WTC11 (cell line): ENCODE measurements around the gene FER1L5. TPM values are rescaled to one million over a fixed set of nuclear protein-coding genes. Genes with fewer than 3 reads are reported as not detected.
A peak's percentile ranks its signal among the peaks of the same experiment; 100 is the strongest.

ENCODE experiments used
- ATAC-seq: fragments of 200-7000 bp; cut with Tn5 transposase; 2 replicates; pipeline ENCODE4 v1.10.0; 2021; ENCODE audit warnings: mild to moderate bottlenecking, moderate library complexity
- CTCF ChIA-PET: fragments of 300-600 bp; sonication (Branson Sonifier 250); formaldehyde crosslinking; loops from one replicate; lab custom pipeline; 2021; ENCODE audit warnings: antibody characterized with exemption; lab: Charles Lee
- POLR2A ChIA-PET: fragments of 350-600 bp; sonication (Branson Sonifier 250); formaldehyde crosslinking; loops from one replicate; lab custom pipeline; 2021; ENCODE audit warnings: antibody characterized with exemption; lab: Charles Lee
- DNase-seq: peaks from one replicate; pipeline ENCODE4 v3.0.0; 2021; ENCODE audit warnings: low spot score
- H3K27ac Mint-ChIP-seq: 2 replicates; pipeline ENCODE4 v1.8.0; 2021; ENCODE audit warnings: mixed read lengths
- H3K27me3 Mint-ChIP-seq: 2 replicates; pipeline ENCODE4 v1.8.0; 2021; ENCODE audit warnings: low read depth, mild to moderate bottlenecking, moderate library complexity, mixed read lengths
- H3K36me3 Mint-ChIP-seq: 2 replicates; pipeline ENCODE4 v1.8.0; 2021; ENCODE audit warnings: mixed read lengths
- H3K4me1 Mint-ChIP-seq: 2 replicates; pipeline ENCODE4 v1.8.0; 2022; ENCODE audit warnings: mixed read lengths
- H3K4me3 Mint-ChIP-seq: 2 replicates; pipeline ENCODE4 v1.8.0; 2021; ENCODE audit warnings: mild to moderate bottlenecking, moderate library complexity, mixed read lengths
- H3K9me3 Mint-ChIP-seq: 2 replicates; pipeline ENCODE4 v1.8.0; 2021; ENCODE audit warnings: mixed read lengths
- ATF1 ChIP-seq: sonication (generic); formaldehyde crosslinking; IDR thresholded peaks from 2 replicates; pipeline ENCODE4 v1.8.1; 2023; ENCODE audit warnings: mild to moderate bottlenecking, moderate library complexity, missing genetic modification reagents
- E2F1 ChIP-seq: sonication (generic); formaldehyde crosslinking; IDR thresholded peaks from 2 replicates; pipeline ENCODE4 v1.8.0; 2022; ENCODE audit warnings: mild to moderate bottlenecking, missing genetic modification reagents
- E2F5 ChIP-seq: sonication (generic); formaldehyde crosslinking; IDR thresholded peaks from 2 replicates; pipeline ENCODE4 v1.8.1; 2022; ENCODE audit warnings: mild to moderate bottlenecking, moderate library complexity, missing genetic modification reagents
- HMGA2 ChIP-seq: fragments of 250-450 bp; sonication (Bioruptor Pico); IDR thresholded peaks from 2 replicates; pipeline ENCODE4 v1.4.0; 2021; ENCODE audit warnings: mild to moderate bottlenecking, moderate library complexity
- MXD4 ChIP-seq: fragments of 250-450 bp; sonication (Bioruptor Pico); IDR thresholded peaks from 2 replicates; pipeline ENCODE4 v1.8.0; 2021; ENCODE audit warnings: mild to moderate bottlenecking, moderate library complexity, borderline replicate concordance
- NFYB ChIP-seq: sonication (generic); formaldehyde crosslinking; conservative IDR thresholded peaks from 2 replicates; pipeline ENCODE4 v1.8.0; 2022; ENCODE audit warnings: low read depth, missing genetic modification reagents
- OVOL2 ChIP-seq: fragments of 250-450 bp; sonication (Bioruptor Pico); IDR thresholded peaks from 2 replicates; pipeline ENCODE4 v1.9.0; 2021; ENCODE audit warnings: mild to moderate bottlenecking, borderline replicate concordance
- RELA ChIP-seq: sonication (generic); formaldehyde crosslinking; IDR thresholded peaks from 2 replicates; pipeline ENCODE4 v1.8.1; 2022; ENCODE audit warnings: missing genetic modification reagents, mild to moderate bottlenecking, borderline replicate concordance
- TCF7 ChIP-seq: sonication (generic); formaldehyde crosslinking; IDR thresholded peaks from 2 replicates; pipeline ENCODE4 v1.8.0; 2022; ENCODE audit warnings: mild to moderate bottlenecking, low read depth, missing genetic modification reagents, moderate library complexity
- USF1 ChIP-seq: sonication (generic); formaldehyde crosslinking; IDR thresholded peaks from 2 replicates; pipeline ENCODE4 v1.8.0; 2022; ENCODE audit warnings: mild to moderate bottlenecking, missing genetic modification reagents
- ZNF232 ChIP-seq: sonication (generic); formaldehyde crosslinking; IDR thresholded peaks from 2 replicates; pipeline ENCODE4 v1.8.0; 2022; ENCODE audit warnings: mild to moderate bottlenecking, missing genetic modification reagents
- ZNF423 ChIP-seq: fragments of 250-450 bp; sonication (Bioruptor Pico); IDR thresholded peaks from 2 replicates; pipeline ENCODE4 v2.1.2; 2022; ENCODE audit warnings: mild to moderate bottlenecking, moderate library complexity
- ZNF512 ChIP-seq: sonication (generic); formaldehyde crosslinking; IDR thresholded peaks from 2 replicates; pipeline ENCODE4 v1.8.1; 2022; ENCODE audit warnings: missing genetic modification reagents, borderline replicate concordance
- total RNA-seq: library from RNA; stranded (reverse); gene quantifications from 3 replicates; pipeline ENCODE4 v1.2.3, GENCODE V29; 2021
- TF ChIP-seq, protein P1 (sequence below): sonication (generic); formaldehyde crosslinking; IDR thresholded peaks from 2 replicates; pipeline ENCODE4 v1.8.0; 2023; ENCODE audit warnings: missing genetic modification reagents, mild to moderate bottlenecking, borderline replicate concordance
- TF ChIP-seq, protein P2 (sequence below): sonication (generic); formaldehyde crosslinking; IDR thresholded peaks from 2 replicates; pipeline ENCODE4 v1.8.1; 2022; ENCODE audit warnings: mild to moderate bottlenecking, missing genetic modification reagents, moderate library complexity, borderline replicate concordance
- TF ChIP-seq, protein P3 (sequence below): fragments of 250-450 bp; sonication (Bioruptor Pico); IDR thresholded peaks from 2 replicates; pipeline ENCODE4 v1.9.0; 2021; ENCODE audit warnings: mild to moderate bottlenecking

Gene FER1L5
- total RNA-seq, 1 experiment from 2014 or later = 1.4 TPM

DNA sequence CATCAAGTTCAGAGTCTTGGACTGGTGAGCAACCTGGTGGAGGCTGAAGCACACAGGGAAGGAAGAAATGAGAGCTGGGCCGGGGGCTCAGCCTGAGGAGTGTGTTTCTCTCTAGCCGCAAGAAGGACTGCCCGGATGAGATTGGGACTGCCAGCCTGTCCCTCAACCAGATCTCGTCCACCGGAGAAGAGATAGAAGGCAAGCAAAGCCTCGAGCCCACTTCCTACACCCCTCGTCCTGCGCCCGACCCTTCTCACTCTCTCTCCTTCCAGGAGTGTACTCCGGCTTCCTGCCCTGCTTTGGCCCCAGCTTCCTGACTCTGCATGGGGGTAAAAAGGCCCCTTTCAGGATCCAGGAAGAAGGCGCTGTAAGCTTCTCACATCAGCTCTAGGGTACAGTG is 26.2 kb downstream of the FER1L5 start (continued):
- TF ChIP-seq, protein P1, sequence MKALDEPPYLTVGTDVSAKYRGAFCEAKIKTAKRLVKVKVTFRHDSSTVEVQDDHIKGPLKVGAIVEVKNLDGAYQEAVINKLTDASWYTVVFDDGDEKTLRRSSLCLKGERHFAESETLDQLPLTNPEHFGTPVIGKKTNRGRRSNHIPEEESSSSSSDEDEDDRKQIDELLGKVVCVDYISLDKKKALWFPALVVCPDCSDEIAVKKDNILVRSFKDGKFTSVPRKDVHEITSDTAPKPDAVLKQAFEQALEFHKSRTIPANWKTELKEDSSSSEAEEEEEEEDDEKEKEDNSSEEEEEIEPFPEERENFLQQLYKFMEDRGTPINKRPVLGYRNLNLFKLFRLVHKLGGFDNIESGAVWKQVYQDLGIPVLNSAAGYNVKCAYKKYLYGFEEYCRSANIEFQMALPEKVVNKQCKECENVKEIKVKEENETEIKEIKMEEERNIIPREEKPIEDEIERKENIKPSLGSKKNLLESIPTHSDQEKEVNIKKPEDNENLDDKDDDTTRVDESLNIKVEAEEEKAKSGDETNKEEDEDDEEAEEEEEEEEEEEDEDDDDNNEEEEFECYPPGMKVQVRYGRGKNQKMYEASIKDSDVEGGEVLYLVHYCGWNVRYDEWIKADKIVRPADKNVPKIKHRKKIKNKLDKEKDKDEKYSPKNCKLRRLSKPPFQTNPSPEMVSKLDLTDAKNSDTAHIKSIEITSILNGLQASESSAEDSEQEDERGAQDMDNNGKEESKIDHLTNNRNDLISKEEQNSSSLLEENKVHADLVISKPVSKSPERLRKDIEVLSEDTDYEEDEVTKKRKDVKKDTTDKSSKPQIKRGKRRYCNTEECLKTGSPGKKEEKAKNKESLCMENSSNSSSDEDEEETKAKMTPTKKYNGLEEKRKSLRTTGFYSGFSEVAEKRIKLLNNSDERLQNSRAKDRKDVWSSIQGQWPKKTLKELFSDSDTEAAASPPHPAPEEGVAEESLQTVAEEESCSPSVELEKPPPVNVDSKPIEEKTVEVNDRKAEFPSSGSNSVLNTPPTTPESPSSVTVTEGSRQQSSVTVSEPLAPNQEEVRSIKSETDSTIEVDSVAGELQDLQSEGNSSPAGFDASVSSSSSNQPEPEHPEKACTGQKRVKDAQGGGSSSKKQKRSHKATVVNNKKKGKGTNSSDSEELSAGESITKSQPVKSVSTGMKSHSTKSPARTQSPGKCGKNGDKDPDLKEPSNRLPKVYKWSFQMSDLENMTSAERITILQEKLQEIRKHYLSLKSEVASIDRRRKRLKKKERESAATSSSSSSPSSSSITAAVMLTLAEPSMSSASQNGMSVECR (CRISPR knock-in tag) = no peak
- TF ChIP-seq HMGA2 (CRISPR knock-in tag) (no peak), ZNF512 (CRISPR knock-in tag) (no peak), ZNF232 (CRISPR knock-in tag) (no peak), ATF1 (CRISPR knock-in tag) (no peak), NFYB (no peak), E2F1 (CRISPR knock-in tag) (no peak), OVOL2 (no peak), MXD4 (CRISPR knock-in tag) (no peak)

DNA sequence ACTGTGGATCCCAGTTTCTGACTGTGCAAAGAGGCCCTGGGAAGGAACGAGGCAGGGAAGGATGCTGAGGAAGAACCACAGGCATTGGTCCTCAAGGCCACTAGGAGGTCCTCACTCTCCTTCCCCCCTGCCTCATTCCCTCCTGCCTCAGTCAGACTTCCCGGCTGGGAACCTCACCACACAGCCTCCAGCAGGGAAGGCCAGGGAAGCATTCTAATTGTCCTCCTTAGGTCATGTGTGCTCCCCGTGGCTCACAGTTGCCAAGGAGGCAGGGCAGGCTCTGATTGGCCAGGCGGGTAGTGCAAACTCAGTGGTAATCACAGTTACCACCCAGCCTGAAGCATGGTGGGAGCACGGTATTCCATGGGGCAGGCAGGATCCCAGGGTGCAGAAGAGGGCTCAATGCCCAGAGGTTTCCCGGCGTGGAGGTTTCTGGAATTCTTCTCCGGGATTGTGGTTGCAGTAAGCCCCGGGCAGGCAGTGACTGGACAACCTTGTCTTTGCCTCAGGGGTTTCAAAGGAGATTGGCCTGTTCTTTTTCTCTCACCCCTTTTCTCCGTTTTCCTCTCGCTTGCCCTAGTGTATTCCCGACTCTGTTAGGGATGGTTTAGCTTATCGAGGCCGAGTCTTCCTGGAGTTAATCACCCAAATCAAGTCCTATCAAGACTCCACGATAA is 27.1 kb downstream of the FER1L5 start:
- TF ChIP-seq TCF7 (no peak), E2F5 (CRISPR knock-in tag) (no peak), RELA (no peak), USF1 (CRISPR knock-in tag) (no peak), ZNF423 (CRISPR knock-in tag) (no peak), OVOL2 (no peak)
- TF ChIP-seq, protein P2, sequence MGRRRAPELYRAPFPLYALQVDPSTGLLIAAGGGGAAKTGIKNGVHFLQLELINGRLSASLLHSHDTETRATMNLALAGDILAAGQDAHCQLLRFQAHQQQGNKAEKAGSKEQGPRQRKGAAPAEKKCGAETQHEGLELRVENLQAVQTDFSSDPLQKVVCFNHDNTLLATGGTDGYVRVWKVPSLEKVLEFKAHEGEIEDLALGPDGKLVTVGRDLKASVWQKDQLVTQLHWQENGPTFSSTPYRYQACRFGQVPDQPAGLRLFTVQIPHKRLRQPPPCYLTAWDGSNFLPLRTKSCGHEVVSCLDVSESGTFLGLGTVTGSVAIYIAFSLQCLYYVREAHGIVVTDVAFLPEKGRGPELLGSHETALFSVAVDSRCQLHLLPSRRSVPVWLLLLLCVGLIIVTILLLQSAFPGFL (CRISPR knock-in tag) = no peak
- TF ChIP-seq, protein P3, sequence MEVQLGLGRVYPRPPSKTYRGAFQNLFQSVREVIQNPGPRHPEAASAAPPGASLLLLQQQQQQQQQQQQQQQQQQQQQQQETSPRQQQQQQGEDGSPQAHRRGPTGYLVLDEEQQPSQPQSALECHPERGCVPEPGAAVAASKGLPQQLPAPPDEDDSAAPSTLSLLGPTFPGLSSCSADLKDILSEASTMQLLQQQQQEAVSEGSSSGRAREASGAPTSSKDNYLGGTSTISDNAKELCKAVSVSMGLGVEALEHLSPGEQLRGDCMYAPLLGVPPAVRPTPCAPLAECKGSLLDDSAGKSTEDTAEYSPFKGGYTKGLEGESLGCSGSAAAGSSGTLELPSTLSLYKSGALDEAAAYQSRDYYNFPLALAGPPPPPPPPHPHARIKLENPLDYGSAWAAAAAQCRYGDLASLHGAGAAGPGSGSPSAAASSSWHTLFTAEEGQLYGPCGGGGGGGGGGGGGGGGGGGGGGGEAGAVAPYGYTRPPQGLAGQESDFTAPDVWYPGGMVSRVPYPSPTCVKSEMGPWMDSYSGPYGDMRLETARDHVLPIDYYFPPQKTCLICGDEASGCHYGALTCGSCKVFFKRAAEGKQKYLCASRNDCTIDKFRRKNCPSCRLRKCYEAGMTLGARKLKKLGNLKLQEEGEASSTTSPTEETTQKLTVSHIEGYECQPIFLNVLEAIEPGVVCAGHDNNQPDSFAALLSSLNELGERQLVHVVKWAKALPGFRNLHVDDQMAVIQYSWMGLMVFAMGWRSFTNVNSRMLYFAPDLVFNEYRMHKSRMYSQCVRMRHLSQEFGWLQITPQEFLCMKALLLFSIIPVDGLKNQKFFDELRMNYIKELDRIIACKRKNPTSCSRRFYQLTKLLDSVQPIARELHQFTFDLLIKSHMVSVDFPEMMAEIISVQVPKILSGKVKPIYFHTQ (CRISPR knock-in tag) = no peak
- TF ChIP-seq, all 79 proteins: peak for 0
- POLR2A ChIA-PET = no interaction called here
- Mint-ChIP-seq H3K4me3 (no peak overlapping the region), H3K27me3 (no peaks in the 10 kb centered on the region), H3K4me1 (peaks cover 3% of the 10 kb centered on the region; the same call in 1 of the 2 replicates), H3K27ac (no peak overlapping the region), H3K9me3 (peaks cover 4% of the 10 kb centered on the region), H3K36me3 (no peaks in the 10 kb centered on the region)
- DNase-seq = no peak
- peak; percentile 28; the same call in 1 of the 2 replicates for ATAC-seq
- CTCF ChIA-PET = no interaction called here
